ENCODE results near the gene IL21. TPM values are rescaled to one million over a fixed set of nuclear protein-coding genes. Genes with fewer than 3 reads are reported as not detected.

IL21 gene
- not detected for total RNA-seq

GRCh38 chr4:122621016-122621507, at the start of gene IL21:
IL21 (minus strand) TSS chr4:122621066; CDS start chr4:122621011, 55 bp downstream.

Other genes starting within 250 kb of the IL21 start
- not detected for gene ADAD1, start 242.1 kb downstream of the IL21 start, total RNA-seq
- gene IL2, start 164.3 kb downstream of the IL21 start, total RNA-seq, result not detected
- 10.4 TPM for gene BBS12, start 111.6 kb upstream of the IL21 start, total RNA-seq
- gene FGF2, start 205.8 kb upstream of the IL21 start, total RNA-seq, result 8.7 TPM